SK-N-MC (cell line): ENCODE results near the gene TTC28.

Experiments
- EZH2 ChIP-seq: fragments of 200-600 bp; sonication (generic); IDR thresholded peaks from one replicate; pipeline ENCODE4 v1.6.1; 2017; ENCODE audit warnings: antibody characterized with exemption
- POLR2AphosphoS5 ChIP-seq: IDR thresholded peaks from 2 replicates; pipeline ENCODE4 v1.6.1; 2012; ENCODE audit warnings: mild to moderate bottlenecking, low read depth, low read length, borderline replicate concordance

DNA sequence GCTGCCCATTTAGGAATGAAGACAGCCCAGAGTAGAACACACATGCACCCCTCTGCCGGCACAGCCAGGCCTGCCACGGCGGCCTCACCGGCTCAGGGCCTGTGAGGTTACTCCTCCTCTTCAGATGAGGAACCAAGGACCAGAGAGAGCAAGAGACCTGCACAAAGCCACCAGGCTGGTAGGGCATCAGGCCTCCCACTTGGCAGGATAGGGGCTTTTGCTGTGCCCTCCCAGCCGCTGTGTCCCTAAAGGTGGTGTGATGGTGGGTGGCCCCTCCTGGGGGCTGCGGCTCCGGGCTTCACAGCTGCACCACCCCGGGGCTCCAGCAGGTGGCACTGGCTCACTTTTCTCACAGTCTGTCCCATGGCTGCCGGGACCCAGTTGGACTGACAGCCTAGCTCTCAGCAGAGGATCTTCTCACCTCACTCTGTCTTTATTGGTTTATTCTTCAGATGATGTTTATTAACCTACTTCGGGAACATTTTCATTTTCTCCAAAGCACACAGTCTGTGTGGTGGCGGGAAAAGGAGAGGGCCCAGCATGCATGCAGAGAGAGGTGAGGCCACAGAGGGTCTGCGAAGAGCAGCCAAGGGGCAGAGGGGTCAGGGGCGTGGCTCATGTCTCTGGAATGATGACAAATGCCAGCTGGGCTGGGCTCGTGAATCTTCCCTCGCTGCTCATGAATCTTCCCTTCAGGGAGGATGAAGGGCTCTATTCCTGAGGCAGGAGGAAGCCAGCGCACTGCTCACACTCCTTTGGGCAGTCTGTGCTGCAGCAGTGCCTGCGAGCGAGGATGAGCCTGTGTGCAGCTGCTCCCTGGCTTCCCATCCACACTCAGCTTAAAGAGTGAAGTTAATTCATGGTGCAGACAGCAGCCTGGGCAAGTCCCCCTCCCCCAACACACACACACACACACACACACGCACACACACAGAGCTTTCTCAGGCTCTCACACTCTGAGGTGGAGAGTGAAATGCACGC, 659.5 kb downstream of the TTC28 start:
- TF ChIP-seq POLR2AphosphoS5 (no peak), EZH2 (no peak)
